OCI-LY7 (cell line): ENCODE measurements around the gene FTO. TPM values are rescaled to one million over a fixed set of nuclear protein-coding genes. Genes with fewer than 3 reads are reported as not detected.

Experiments
- BruUV-seq: library from RNA; stranded (reverse); fragments of 400-500 nt; replicated peaks from 2 replicates; lab custom pipeline; 2021; lab: Mats Ljungman, UMichigan
- CTCF ChIA-PET: fragments of 300-600 bp; sonication (Branson Sonifier 250); formaldehyde crosslinking; loops from one replicate; lab custom pipeline; 2022; ENCODE audit warnings: antibody characterized with exemption; ENCODE audit not compliant: unreplicated experiment; lab: Charles Lee
- POLR2A ChIA-PET: fragments of 300-600 bp; sonication (Branson Sonifier 250); formaldehyde crosslinking; loops from one replicate; lab custom pipeline; 2022; ENCODE audit warnings: antibody characterized with exemption; lab: Charles Lee
- DNase-seq: peaks from one replicate; pipeline ENCODE4 v3.0.0-alpha.2; 2015; ENCODE audit warnings: low spot score
- H2AFZ ChIP-seq: fragments of 200-600 bp; sonication (generic), shearing (Covaris generic); 2 replicates; pipeline ENCODE4 v1.6.1; 2014; ENCODE audit warnings: mild to moderate bottlenecking, antibody characterized with exemption, low read length, moderate library complexity
- H3K27ac ChIP-seq: fragments of 200-600 bp; sonication (generic); 2 replicates; pipeline ENCODE4 v1.5.1; 2014; ENCODE audit warnings: mixed run types, low read depth, mild to moderate bottlenecking, moderate library complexity, low read length, inconsistent platforms; ENCODE audit not compliant: poor library complexity, severe bottlenecking
- H3K36me3 ChIP-seq: fragments of 200-600 bp; sonication (generic); 2 replicates; pipeline ENCODE4 v1.6.1; 2014; ENCODE audit warnings: mild to moderate bottlenecking, antibody characterized with exemption, low read length, moderate library complexity, mixed read lengths; ENCODE audit not compliant: insufficient read depth
- H3K4me1 ChIP-seq: fragments of 200-600 bp; sonication (generic); 2 replicates; pipeline ENCODE4 v1.5.1; 2014; ENCODE audit warnings: mild to moderate bottlenecking, low read length; ENCODE audit not compliant: insufficient read depth, poor library complexity, severe bottlenecking
- H3K4me2 ChIP-seq: fragments of 200-600 bp; sonication (generic); 2 replicates; pipeline ENCODE4 v1.6.1; 2014; ENCODE audit warnings: mild to moderate bottlenecking, low read length
- H3K4me3 ChIP-seq: fragments of 200-600 bp; sonication (generic); 2 replicates; pipeline ENCODE4 v1.5.1; 2014; ENCODE audit warnings: mild to moderate bottlenecking, low read depth, low read length; ENCODE audit not compliant: poor library complexity, severe bottlenecking
- H3K79me2 ChIP-seq: fragments of 200-600 bp; sonication (generic); 2 replicates; pipeline ENCODE4 v1.6.1; 2016; ENCODE audit warnings: low read depth, mild to moderate bottlenecking, low read length, moderate library complexity, mixed read lengths; ENCODE audit not compliant: insufficient read depth
- H3K9me2 ChIP-seq: fragments of 200-600 bp; sonication (generic); 2 replicates; pipeline ENCODE4 v1.6.1; 2016; ENCODE audit warnings: mild to moderate bottlenecking, low read length, mixed read lengths; ENCODE audit not compliant: insufficient read depth
- H3K9me3 ChIP-seq: fragments of 200-600 bp; sonication (generic); 2 replicates; pipeline ENCODE4 v1.6.1; 2014; ENCODE audit warnings: mild to moderate bottlenecking, mixed run types, low read length, mixed read lengths
- H4K20me1 ChIP-seq: fragments of 200-600 bp; sonication (generic); 2 replicates; pipeline ENCODE4 v1.6.1; 2014; ENCODE audit warnings: mild to moderate bottlenecking, antibody characterized with exemption, low read length, moderate library complexity, mixed read lengths; ENCODE audit not compliant: insufficient read depth
- CTCF ChIP-seq: fragments of 200-600 bp; sonication (generic); conservative IDR thresholded peaks from 2 replicates; pipeline ENCODE4 v1.5.1; 2014; ENCODE audit warnings: mild to moderate bottlenecking, antibody characterized with exemption, low read length, moderate library complexity, mixed read lengths
- EZH2phosphoT487 ChIP-seq: fragments of 200-600 bp; sonication (generic); IDR thresholded peaks from 2 replicates; pipeline ENCODE4 v1.6.1; 2018; ENCODE audit warnings: low read depth, borderline replicate concordance, mild to moderate bottlenecking, mixed run types, antibody characterized with exemption, low read length, moderate library complexity, mixed read lengths
- intact Hi-C: fragments of 100-400 bp; cut with micrococcal nuclease; formaldehyde crosslinking; loops from one replicate; pipeline ENCODE4 v1.10.0; 2022; ENCODE audit not compliant: unreplicated experiment
- total RNA-seq, 2 experiments: library from RNA; depleted of rRNA in 1 of 2; stranded (reverse); fragments of >200 nt in 1 of 2; shearing (Covaris generic) in 1 of 2; gene quantifications; 2 replicates each; pipeline ENCODE4 v1.2.3, GENCODE V29; 2014 to 2022

FTO gene
- total RNA-seq, 2 experiments from 2014 or later: 57.1 to 68.0 TPM

GRCh38 chr16:53714205-53715022 is 10.5 kb downstream of the FTO start:
- TF ChIP-seq EZH2phosphoT487 (no peak), CTCF (no peak)
- POLR2A ChIA-PET: no interaction called here
- Histone ChIP-seq H3K36me3 (no peaks in the 10 kb centered on the region), H3K79me2 (peaks cover 28% of the 10 kb centered on the region), H2AFZ (no peak overlapping the region), H3K4me3 (no peak overlapping the region), H3K4me1 (no peaks in the 10 kb centered on the region), H3K9me3 (no peaks in the 10 kb centered on the region), H4K20me1 (peaks cover 12% of the 10 kb centered on the region), H3K9me2 (no peaks in the 10 kb centered on the region), H3K4me2 (no peak overlapping the region), H3K27ac (no peak overlapping the region)
- intact Hi-C loops: no loop called here
- CTCF ChIA-PET: no interaction called here
- no TSS peak for BruUV-seq
- DNase-seq: no peak

GRCh38 chr16:53715023-53715384 is 11.0 kb downstream of the FTO start:
- no peak overlapping the region for H3K4me2 ChIP-seq
- H4K20me1 ChIP-seq: peaks cover 12% of the 10 kb centered on the region
- no peaks in the 10 kb centered on the region for H3K4me1 ChIP-seq
- TF ChIP-seq EZH2phosphoT487 (no peak), CTCF (no peak)
- no peak for DNase-seq
- intact Hi-C loops: no loop called here
- peaks cover 22% of the 10 kb centered on the region for H3K79me2 ChIP-seq
- no peak overlapping the region for H3K27ac ChIP-seq
- no peaks in the 10 kb centered on the region for H3K9me2 ChIP-seq
- POLR2A ChIA-PET: interaction anchor here (0.5 kb wide), 1 partner anchor 102 kb away, joined by 5 read pairs; no protein-coding TSS in a partner anchor
- H3K9me3 ChIP-seq: no peaks in the 10 kb centered on the region
- no peak overlapping the region for H2AFZ ChIP-seq
- H3K36me3 ChIP-seq: no peaks in the 10 kb centered on the region
- BruUV-seq: no TSS peak
- CTCF ChIA-PET: no interaction called here
- H3K4me3 ChIP-seq: no peak overlapping the region

- no TSS peak for BruUV-seq
- peaks cover 21% of the 10 kb centered on the region for H3K79me2 ChIP-seq
- intact Hi-C loops: no loop called here
- ChIA-PET POLR2A (no interaction called here), CTCF (no interaction called here)
- peaks cover 12% of the 10 kb centered on the region for H4K20me1 ChIP-seq
- no peak overlapping the region for H2AFZ ChIP-seq
- H3K4me2 ChIP-seq: no peak overlapping the region
- no peaks in the 10 kb centered on the region for H3K9me2 ChIP-seq
- DNase-seq: no peak
- H3K4me3 ChIP-seq: no peak overlapping the region
- H3K27ac ChIP-seq: no peak overlapping the region
- TF ChIP-seq CTCF (no peak), EZH2phosphoT487 (no peak)
- no peaks in the 10 kb centered on the region for H3K36me3 ChIP-seq
- no peaks in the 10 kb centered on the region for H3K4me1 ChIP-seq
- no peaks in the 10 kb centered on the region for H3K9me3 ChIP-seq
Measured at GRCh38 chr16:53717577-53717976, 13.6 kb downstream of the FTO start.
